ENCODE results near the gene TMEM72. TPM values are rescaled to one million over a fixed set of nuclear protein-coding genes. Genes with fewer than 3 reads are reported as not detected.

TMEM72 gene
- total and polyA plus RNA-seq, 2 experiments from 2014 or later, result not detected

DNA sequence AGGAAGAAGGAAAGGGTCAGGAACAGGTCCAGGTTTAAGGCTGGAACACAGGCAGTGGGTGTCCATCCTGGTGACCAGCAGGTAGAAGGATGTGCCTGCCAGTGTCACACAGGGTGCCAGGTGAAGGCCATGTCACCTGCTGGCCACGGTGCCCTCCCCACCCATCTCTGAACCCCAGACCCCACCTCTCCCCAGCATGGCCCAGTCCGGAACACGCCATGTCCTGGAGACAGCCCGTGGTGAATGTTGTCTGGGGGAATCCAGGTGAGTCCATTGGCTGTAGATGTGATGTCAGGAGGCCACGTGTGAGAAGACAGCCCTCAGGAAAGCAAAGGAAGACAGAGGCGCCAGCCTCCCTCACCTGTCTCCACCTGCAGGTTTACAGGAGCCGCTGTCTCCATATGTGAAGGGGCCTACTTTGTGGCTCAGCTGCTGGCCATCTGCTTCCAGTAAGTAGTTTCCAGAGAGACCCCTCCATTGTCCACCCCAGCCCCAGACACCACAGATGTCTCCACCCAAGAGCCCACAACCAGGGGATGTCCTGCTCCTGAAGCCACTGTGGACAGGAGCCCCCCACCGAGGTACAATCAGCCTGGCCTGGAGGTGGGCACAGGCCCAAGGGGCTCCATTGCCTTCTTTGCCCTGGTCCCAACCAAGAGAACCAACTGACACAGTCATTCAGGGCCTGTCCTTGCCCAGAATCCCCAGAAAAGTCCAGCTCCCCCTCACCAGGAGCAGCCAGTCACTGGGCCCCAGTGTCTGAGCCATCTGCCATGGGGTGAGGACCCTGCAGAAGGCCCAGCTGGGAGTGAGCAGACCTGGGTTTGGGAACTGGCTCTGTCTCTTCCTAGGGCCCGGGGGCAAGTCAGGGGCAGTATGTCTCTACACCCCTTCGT, 20.7 kb downstream of the TMEM72 start:
- Histone ChIP-seq H3K4me2 (no peak overlapping the region), H2AFZ (peak overlapping the region; percentile 76; the same call in 1 of the 2 replicates), H3K4me3 (no peak overlapping the region), H3K36me3 (ENCODE audit: insufficient read depth) (no peaks in the 10 kb centered on the region), H3K27me3 (ENCODE audit: insufficient read depth) (no peaks in the 10 kb centered on the region), H3K9me2 (ENCODE audit: insufficient read depth) (no peaks in the 10 kb centered on the region; the same call in 1 of the 2 replicates), H3K4me1 (ENCODE audit: insufficient read depth) (peaks cover 6% of the 10 kb centered on the region; the same call in 1 of the 2 replicates), H3F3A (replicated peaks; ENCODE audit: low read depth) (no peaks in the 10 kb centered on the region), H3K79me2 (replicated peaks; ENCODE audit: insufficient read depth) (no peaks in the 10 kb centered on the region), H3K27ac (ENCODE audit: low read depth) (no peak overlapping the region), H4K20me1 (replicated peaks; ENCODE audit: insufficient read depth) (no peaks in the 10 kb centered on the region)
- Mint-ChIP-seq H3K36me3 (ENCODE audit: low read depth) (no peaks in the 10 kb centered on the region), H3K9me3 (peaks cover 7% of the 10 kb centered on the region; the same call in 2 of the 3 replicates), H3K4me1 (peaks cover 3% of the 10 kb centered on the region; the same call in 2 of the 3 replicates), H3K4me3 (no peak overlapping the region), H3K27me3 (ENCODE audit: insufficient read depth, low read depth, poor library complexity) (peaks cover 4% of the 10 kb centered on the region), H3K27ac (no peak overlapping the region)
- DNase-seq (ENCODE audit: low spot score) (no peak), ATAC-seq (no peak)
- TF ChIP-seq, protein P1, sequence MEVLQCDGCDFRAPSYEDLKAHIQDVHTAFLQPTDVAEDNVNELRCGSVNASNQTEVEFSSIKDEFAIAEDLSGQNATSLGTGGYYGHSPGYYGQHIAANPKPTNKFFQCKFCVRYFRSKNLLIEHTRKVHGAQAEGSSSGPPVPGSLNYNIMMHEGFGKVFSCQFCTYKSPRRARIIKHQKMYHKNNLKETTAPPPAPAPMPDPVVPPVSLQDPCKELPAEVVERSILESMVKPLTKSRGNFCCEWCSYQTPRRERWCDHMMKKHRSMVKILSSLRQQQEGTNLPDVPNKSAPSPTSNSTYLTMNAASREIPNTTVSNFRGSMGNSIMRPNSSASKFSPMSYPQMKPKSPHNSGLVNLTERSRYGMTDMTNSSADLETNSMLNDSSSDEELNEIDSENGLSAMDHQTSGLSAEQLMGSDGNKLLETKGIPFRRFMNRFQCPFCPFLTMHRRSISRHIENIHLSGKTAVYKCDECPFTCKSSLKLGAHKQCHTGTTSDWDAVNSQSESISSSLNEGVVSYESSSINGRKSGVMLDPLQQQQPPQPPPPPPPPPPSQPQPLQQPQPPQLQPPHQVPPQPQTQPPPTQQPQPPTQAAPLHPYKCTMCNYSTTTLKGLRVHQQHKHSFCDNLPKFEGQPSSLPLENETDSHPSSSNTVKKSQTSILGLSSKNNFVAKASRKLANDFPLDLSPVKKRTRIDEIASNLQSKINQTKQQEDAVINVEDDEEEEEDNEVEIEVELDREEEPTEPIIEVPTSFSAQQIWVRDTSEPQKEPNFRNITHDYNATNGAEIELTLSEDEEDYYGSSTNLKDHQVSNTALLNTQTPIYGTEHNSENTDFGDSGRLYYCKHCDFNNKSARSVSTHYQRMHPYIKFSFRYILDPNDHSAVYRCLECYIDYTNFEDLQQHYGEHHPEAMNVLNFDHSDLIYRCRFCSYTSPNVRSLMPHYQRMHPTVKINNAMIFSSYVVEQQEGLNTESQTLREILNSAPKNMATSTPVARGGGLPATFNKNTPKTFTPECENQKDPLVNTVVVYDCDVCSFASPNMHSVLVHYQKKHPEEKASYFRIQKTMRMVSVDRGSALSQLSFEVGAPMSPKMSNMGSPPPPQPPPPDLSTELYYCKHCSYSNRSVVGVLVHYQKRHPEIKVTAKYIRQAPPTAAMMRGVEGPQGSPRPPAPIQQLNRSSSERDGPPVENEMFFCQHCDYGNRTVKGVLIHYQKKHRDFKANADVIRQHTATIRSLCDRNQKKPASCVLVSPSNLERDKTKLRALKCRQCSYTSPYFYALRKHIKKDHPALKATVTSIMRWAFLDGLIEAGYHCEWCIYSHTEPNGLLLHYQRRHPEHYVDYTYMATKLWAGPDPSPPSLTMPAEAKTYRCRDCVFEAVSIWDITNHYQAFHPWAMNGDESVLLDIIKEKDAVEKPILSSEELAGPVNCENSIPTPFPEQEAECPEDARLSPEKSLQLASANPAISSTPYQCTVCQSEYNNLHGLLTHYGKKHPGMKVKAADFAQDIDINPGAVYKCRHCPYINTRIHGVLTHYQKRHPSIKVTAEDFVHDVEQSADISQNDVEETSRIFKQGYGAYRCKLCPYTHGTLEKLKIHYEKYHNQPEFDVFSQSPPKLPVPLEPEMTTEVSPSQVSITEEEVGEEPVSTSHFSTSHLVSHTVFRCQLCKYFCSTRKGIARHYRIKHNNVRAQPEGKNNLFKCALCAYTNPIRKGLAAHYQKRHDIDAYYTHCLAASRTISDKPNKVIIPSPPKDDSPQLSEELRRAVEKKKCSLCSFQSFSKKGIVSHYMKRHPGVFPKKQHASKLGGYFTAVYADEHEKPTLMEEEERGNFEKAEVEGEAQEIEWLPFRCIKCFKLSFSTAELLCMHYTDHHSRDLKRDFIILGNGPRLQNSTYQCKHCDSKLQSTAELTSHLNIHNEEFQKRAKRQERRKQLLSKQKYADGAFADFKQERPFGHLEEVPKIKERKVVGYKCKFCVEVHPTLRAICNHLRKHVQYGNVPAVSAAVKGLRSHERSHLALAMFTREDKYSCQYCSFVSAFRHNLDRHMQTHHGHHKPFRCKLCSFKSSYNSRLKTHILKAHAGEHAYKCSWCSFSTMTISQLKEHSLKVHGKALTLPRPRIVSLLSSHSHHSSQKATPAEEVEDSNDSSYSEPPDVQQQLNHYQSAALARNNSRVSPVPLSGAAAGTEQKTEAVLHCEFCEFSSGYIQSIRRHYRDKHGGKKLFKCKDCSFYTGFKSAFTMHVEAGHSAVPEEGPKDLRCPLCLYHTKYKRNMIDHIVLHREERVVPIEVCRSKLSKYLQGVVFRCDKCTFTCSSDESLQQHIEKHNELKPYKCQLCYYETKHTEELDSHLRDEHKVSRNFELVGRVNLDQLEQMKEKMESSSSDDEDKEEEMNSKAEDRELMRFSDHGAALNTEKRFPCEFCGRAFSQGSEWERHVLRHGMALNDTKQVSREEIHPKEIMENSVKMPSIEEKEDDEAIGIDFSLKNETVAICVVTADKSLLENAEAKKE (CRISPR knock-in tag; IDR thresholded peaks at IDR 0.05), result no peak
- TF ChIP-seq POLR2AphosphoS5 (IDR thresholded peaks at IDR 0.05; ENCODE audit: low read depth) (no peak), EZH2phosphoT487 (IDR thresholded peaks at IDR 0.05; ENCODE audit: unreplicated experiment) (no peak), EZH2 (IDR thresholded peaks at IDR 0.05; ENCODE audit: low read depth, unreplicated experiment) (no peak), ZNF114 (CRISPR knock-in tag; IDR thresholded peaks at IDR 0.05) (no peak), NANOG (IDR thresholded peaks at IDR 0.05; ENCODE audit: borderline replicate concordance) (no peak), STAT1 (IDR thresholded peaks at IDR 0.05; ENCODE audit: unreplicated experiment) (no peak), JUNB (IDR thresholded peaks at IDR 0.05; ENCODE audit: unreplicated experiment) (no peak), ZNF331 (CRISPR knock-in tag; IDR thresholded peaks at IDR 0.05; ENCODE audit: low read depth) (no peak), CREB1 (CRISPR knock-in tag; IDR thresholded peaks at IDR 0.05; ENCODE audit: low read depth) (no peak)
- TF ChIP-seq, protein P2, sequence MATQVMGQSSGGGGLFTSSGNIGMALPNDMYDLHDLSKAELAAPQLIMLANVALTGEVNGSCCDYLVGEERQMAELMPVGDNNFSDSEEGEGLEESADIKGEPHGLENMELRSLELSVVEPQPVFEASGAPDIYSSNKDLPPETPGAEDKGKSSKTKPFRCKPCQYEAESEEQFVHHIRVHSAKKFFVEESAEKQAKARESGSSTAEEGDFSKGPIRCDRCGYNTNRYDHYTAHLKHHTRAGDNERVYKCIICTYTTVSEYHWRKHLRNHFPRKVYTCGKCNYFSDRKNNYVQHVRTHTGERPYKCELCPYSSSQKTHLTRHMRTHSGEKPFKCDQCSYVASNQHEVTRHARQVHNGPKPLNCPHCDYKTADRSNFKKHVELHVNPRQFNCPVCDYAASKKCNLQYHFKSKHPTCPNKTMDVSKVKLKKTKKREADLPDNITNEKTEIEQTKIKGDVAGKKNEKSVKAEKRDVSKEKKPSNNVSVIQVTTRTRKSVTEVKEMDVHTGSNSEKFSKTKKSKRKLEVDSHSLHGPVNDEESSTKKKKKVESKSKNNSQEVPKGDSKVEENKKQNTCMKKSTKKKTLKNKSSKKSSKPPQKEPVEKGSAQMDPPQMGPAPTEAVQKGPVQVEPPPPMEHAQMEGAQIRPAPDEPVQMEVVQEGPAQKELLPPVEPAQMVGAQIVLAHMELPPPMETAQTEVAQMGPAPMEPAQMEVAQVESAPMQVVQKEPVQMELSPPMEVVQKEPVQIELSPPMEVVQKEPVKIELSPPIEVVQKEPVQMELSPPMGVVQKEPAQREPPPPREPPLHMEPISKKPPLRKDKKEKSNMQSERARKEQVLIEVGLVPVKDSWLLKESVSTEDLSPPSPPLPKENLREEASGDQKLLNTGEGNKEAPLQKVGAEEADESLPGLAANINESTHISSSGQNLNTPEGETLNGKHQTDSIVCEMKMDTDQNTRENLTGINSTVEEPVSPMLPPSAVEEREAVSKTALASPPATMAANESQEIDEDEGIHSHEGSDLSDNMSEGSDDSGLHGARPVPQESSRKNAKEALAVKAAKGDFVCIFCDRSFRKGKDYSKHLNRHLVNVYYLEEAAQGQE (IDR thresholded peaks at IDR 0.05; ENCODE audit: unreplicated experiment), result no peak
- TF ChIP-seq, protein P3, sequence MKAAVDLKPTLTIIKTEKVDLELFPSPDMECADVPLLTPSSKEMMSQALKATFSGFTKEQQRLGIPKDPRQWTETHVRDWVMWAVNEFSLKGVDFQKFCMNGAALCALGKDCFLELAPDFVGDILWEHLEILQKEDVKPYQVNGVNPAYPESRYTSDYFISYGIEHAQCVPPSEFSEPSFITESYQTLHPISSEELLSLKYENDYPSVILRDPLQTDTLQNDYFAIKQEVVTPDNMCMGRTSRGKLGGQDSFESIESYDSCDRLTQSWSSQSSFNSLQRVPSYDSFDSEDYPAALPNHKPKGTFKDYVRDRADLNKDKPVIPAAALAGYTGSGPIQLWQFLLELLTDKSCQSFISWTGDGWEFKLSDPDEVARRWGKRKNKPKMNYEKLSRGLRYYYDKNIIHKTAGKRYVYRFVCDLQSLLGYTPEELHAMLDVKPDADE (IDR thresholded peaks at IDR 0.05), result no peak
- TF ChIP-seq, protein P4, sequence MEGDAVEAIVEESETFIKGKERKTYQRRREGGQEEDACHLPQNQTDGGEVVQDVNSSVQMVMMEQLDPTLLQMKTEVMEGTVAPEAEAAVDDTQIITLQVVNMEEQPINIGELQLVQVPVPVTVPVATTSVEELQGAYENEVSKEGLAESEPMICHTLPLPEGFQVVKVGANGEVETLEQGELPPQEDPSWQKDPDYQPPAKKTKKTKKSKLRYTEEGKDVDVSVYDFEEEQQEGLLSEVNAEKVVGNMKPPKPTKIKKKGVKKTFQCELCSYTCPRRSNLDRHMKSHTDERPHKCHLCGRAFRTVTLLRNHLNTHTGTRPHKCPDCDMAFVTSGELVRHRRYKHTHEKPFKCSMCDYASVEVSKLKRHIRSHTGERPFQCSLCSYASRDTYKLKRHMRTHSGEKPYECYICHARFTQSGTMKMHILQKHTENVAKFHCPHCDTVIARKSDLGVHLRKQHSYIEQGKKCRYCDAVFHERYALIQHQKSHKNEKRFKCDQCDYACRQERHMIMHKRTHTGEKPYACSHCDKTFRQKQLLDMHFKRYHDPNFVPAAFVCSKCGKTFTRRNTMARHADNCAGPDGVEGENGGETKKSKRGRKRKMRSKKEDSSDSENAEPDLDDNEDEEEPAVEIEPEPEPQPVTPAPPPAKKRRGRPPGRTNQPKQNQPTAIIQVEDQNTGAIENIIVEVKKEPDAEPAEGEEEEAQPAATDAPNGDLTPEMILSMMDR (conservative IDR thresholded peaks at IDR 0.05; ENCODE audit: low read depth in 2 of 2), result no peak

Measured in GM23338 (cell line).